ENCODE measurements around the gene DZIP1L. TPM values are rescaled to one million over a fixed set of nuclear protein-coding genes. Genes with fewer than 3 reads are reported as not detected.

DZIP1L gene
- total RNA-seq, 1 donor from 2014 or later: 26.6 TPM

- Mint-ChIP-seq H3K36me3 (ENCODE audit: low read depth) (no peaks in the 10 kb centered on the region), H3K27me3 (ENCODE audit: low read depth) (no peaks in the 10 kb centered on the region), H3K27ac (ENCODE audit: unreplicated experiment) (no peak overlapping the region), H3K4me3 (no peak overlapping the region), H3K9me3 (no peaks in the 10 kb centered on the region), H3K4me1 (peaks cover 12% of the 10 kb centered on the region)
- DNase-seq (ENCODE audit: low read depth, low spot score): no peak
- TF ChIP-seq CTCF (conservative IDR thresholded peaks at IDR 0.05): no peak
Observed at GRCh38 chr3:138066972-138067371, 48.4 kb downstream of the DZIP1L start.

GRCh38 chr3:138066383-138066782, 49.0 kb downstream of the DZIP1L start:
- Mint-ChIP-seq H3K27me3 (ENCODE audit: low read depth) (no peaks in the 10 kb centered on the region), H3K36me3 (ENCODE audit: low read depth) (peaks cover 3% of the 10 kb centered on the region), H3K4me1 (peaks cover 12% of the 10 kb centered on the region), H3K27ac (ENCODE audit: unreplicated experiment) (no peak overlapping the region), H3K4me3 (no peak overlapping the region), H3K9me3 (no peaks in the 10 kb centered on the region)
- no peak for DNase-seq (ENCODE audit: low read depth, low spot score)
- TF ChIP-seq CTCF (conservative IDR thresholded peaks at IDR 0.05): no peak

GRCh38 chr3:138065949-138066348, 49.5 kb downstream of the DZIP1L start:
- H3K27ac Mint-ChIP-seq (ENCODE audit: unreplicated experiment): no peak overlapping the region
- no peak for DNase-seq (ENCODE audit: low read depth, low spot score)
- H3K9me3 Mint-ChIP-seq: no peaks in the 10 kb centered on the region
- peaks cover 12% of the 10 kb centered on the region for H3K4me1 Mint-ChIP-seq
- TF ChIP-seq CTCF (conservative IDR thresholded peaks at IDR 0.05): no peak
- H3K36me3 Mint-ChIP-seq (ENCODE audit: low read depth): peaks cover 3% of the 10 kb centered on the region
- no peak overlapping the region for H3K4me3 Mint-ChIP-seq
- no peaks in the 10 kb centered on the region for H3K27me3 Mint-ChIP-seq (ENCODE audit: low read depth)

- Mint-ChIP-seq H3K36me3 (ENCODE audit: low read depth) (peaks cover 3% of the 10 kb centered on the region), H3K27ac (ENCODE audit: unreplicated experiment) (no peak overlapping the region), H3K4me3 (no peak overlapping the region), H3K27me3 (ENCODE audit: low read depth) (no peaks in the 10 kb centered on the region), H3K4me1 (no peaks in the 10 kb centered on the region), H3K9me3 (no peaks in the 10 kb centered on the region)
- no peak for DNase-seq (ENCODE audit: low read depth, low spot score)
- TF ChIP-seq CTCF (conservative IDR thresholded peaks at IDR 0.05): no peak
Observed at GRCh38 chr3:138063416-138063815, 52.0 kb downstream of the DZIP1L start.

- H3K4me3 Mint-ChIP-seq: no peak overlapping the region
- no peak overlapping the region for H3K27ac Mint-ChIP-seq (ENCODE audit: unreplicated experiment)
- no peak for DNase-seq (ENCODE audit: low read depth, low spot score)
- TF ChIP-seq CTCF (conservative IDR thresholded peaks at IDR 0.05): no peak
- no peaks in the 10 kb centered on the region for H3K27me3 Mint-ChIP-seq (ENCODE audit: low read depth)
- H3K4me1 Mint-ChIP-seq: no peaks in the 10 kb centered on the region
- no peaks in the 10 kb centered on the region for H3K9me3 Mint-ChIP-seq
- peaks cover 3% of the 10 kb centered on the region for H3K36me3 Mint-ChIP-seq (ENCODE audit: low read depth)
Observed at GRCh38 chr3:138062626-138063025, 52.8 kb downstream of the DZIP1L start.

DNA sequence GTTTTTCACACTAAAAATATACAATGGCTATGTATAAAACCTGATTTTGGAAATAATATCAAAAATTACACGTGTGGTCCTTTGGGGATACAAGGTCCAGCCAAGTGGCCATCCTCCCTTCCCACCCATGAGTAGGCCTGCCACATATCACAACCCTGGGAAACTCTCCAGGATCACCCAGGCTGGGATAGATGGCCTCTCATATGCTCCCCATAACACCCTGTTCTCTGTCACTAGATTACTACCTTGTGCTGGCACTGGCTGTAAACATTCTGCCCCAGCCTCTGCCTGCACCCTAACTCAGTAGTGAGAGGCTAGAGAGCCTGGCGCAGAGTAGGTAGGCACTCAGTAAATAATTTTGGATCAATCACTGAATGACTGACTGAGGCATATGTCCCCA, 53.4 kb downstream of the DZIP1L start:
- no peaks in the 10 kb centered on the region for H3K9me3 Mint-ChIP-seq
- H3K27me3 Mint-ChIP-seq (ENCODE audit: low read depth): no peaks in the 10 kb centered on the region
- no peak for TF ChIP-seq CTCF (conservative IDR thresholded peaks at IDR 0.05)
- H3K27ac Mint-ChIP-seq (ENCODE audit: unreplicated experiment): no peak overlapping the region
- H3K4me3 Mint-ChIP-seq: no peak overlapping the region
- no peak for DNase-seq (ENCODE audit: low read depth, low spot score)
- no peaks in the 10 kb centered on the region for H3K4me1 Mint-ChIP-seq
- peaks cover 3% of the 10 kb centered on the region for H3K36me3 Mint-ChIP-seq (ENCODE audit: low read depth)

All from neural crest cell (in vitro differentiated cells).